Sigmoid colon (tissue), 4 donors: Measurements from ENCODE around the gene GPR155.

Experiments used
- EP300 ChIP-seq, 4 donors: sonication (generic); formaldehyde crosslinking; IDR thresholded peaks; one replicate each; pipeline ENCODE4 v1.6.1; 2017; ENCODE audit warnings: antibody characterized with exemption in 4 of 4
- POLR2A ChIP-seq, 2 donors: fragments of 450-650 bp; IDR thresholded peaks; one replicate each; pipeline ENCODE4 v1.6.1; 2016; ENCODE audit warnings: antibody characterized with exemption in 2 of 2, mild to moderate bottlenecking in 2 of 2, moderate library complexity in 2 of 2
- TF ChIP-seq, protein P1 (sequence below), 4 experiments: fragments of 450-650 bp in 3 of 4; fragments of 200-600 bp in 1 of 4; IDR thresholded peaks; one replicate each; pipeline ENCODE4 v1.5.1; 2016 to 2019; ENCODE audit warnings: antibody characterized with exemption in 4 of 4, mild to moderate bottlenecking in 3 of 4, moderate library complexity in 2 of 4

DNA sequence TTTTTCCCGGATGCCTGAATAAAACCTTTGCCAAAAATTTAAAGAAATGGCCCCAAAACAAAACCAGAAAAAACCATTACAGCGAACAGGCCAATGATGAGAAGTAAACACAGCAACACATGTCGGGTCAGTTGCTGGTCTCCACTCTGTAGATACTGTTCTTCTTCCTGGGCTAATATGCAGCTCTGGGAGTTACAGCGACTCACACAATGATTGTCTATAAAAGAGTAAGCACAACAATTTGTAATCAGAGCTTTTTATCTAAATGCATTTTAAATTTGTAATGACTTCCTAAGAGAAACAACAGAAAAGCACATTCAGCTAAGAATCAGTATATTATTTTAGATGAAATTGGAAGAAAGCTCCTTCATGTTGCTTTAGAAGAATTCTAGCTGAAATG is 40.3 kb downstream of the GPR155 start:
- TF ChIP-seq POLR2A (IDR thresholded peaks at IDR 0.05) (no peak), EP300 (IDR thresholded peaks at IDR 0.05) (no peak)
- TF ChIP-seq, protein P1, sequence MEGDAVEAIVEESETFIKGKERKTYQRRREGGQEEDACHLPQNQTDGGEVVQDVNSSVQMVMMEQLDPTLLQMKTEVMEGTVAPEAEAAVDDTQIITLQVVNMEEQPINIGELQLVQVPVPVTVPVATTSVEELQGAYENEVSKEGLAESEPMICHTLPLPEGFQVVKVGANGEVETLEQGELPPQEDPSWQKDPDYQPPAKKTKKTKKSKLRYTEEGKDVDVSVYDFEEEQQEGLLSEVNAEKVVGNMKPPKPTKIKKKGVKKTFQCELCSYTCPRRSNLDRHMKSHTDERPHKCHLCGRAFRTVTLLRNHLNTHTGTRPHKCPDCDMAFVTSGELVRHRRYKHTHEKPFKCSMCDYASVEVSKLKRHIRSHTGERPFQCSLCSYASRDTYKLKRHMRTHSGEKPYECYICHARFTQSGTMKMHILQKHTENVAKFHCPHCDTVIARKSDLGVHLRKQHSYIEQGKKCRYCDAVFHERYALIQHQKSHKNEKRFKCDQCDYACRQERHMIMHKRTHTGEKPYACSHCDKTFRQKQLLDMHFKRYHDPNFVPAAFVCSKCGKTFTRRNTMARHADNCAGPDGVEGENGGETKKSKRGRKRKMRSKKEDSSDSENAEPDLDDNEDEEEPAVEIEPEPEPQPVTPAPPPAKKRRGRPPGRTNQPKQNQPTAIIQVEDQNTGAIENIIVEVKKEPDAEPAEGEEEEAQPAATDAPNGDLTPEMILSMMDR (IDR thresholded peaks at IDR 0.05), result no peak
